HG03442 (cell line): ENCODE results near the gene GLYATL2.

Experiments
- ATAC-seq: cut with Tn5 transposase; IDR thresholded peaks from one replicate; pipeline ENCODE4 v1.9.1; 2021; ENCODE audit warnings: mild to moderate bottlenecking, moderate library complexity; ENCODE audit not compliant: unreplicated experiment

Gene GLYATL2

GRCh38 chr11:58801974-58802545 is 42.4 kb downstream of the GLYATL2 start:
- no peak for ATAC-seq

- ATAC-seq = no peak
Measured at GRCh38 chr11:58801302-58801701, 43.2 kb downstream of the GLYATL2 start.

DNA sequence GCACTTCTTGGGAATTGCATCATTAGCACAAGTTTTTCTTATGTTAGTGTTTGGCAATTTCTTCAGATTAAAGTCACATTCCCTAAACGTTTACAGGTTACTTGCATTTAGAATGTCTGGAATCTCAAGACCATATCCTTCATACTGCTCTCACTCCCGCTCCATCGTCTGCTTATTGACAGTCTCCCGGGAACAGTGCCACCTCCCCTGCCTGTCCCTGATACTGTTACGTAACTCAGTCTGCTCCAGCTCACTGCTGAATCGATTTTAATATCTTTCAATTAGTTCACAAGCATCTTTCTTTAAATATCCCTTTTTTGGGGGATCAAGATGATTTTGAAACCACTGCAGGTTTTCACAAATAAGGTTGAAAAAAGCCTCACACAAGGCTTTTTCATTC is 48.2 kb downstream of the GLYATL2 start:
- ATAC-seq = no peak

DNA sequence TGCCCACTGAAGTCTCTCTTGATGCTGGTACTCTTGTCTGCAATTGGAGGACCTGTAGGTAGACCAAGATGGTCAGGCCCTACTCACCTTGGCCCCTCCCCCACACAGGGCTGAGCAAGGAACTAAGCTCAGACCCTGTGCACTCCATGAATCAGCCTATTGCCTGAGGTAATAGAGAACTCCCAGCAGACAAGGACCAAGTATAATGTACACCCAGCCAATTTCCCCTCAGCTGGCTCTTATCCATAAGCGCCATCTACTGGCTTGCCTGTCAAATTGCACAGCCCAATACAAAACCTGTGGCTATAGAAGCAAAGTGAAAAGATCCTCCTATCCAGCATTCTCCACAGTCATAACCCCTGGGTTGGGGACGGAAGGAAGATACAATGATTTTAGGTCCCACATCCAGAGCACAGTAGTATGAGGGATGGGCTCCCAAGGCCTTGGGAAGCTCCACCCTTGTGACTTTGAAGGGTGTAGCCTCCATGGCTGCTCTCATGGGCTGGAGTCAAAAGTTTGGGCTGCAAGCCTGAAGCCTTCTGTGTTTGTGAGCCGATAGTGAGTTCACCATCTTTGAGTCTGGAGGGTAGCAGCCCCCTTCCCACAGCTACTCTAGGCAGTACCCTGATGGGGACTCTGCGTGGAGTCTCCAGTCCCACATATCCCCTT is 56.0 kb downstream of the GLYATL2 start:
- peak; percentile 93 for ATAC-seq

GRCh38 chr11:58787903-58788302 is 56.6 kb downstream of the GLYATL2 start:
- peak; percentile 8 for ATAC-seq

DNA sequence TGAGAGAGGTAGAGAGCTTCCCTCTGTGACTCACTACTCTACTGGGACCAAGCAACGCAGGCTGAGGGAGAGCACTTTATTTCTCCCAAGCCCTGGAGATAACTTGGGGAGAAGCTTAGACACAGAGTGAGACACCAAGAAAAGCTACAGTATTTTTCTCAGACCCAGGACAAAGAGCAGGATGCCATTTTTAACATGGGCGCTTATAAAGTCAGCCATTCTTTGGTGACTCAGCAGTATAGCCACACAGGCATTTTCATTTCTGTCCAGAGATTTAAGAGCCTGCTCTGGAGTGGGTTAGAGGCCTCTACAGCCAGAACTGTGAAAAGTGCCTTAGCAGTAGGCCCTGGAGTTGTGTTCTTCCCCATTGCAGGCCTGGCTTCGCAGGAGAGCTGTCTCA is 57.8 kb downstream of the GLYATL2 start:
- no peak for ATAC-seq

DNA sequence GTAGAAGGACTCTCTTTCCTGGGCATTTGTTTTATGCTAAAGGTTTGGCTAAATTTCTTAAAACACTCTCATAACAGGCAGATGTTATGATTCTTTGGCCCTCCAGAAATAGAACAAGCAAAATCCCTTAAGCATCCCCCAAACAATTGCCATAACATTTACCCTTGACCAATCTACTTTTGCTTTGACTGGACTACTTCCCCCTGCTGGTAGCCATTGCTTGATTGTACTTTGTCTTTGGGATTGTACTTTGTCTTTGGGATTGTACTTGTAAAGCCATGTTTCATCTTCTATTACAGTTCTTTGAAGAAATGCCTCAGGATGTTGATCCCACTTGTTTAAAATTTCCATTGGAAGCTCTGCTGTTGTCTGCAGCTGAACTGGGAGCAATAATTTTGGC is 59.5 kb downstream of the GLYATL2 start:
- ATAC-seq = no peak
